Measurements from ENCODE around the gene USP16. TPM values are rescaled to one million over a fixed set of nuclear protein-coding genes. Genes with fewer than 3 reads are reported as not detected.

Gene USP16
- total and polyA plus RNA-seq, 2 experiments from 2014 or later = 25.9 to 35.8 TPM

GRCh38 chr21:29082046-29082815 is 57.8 kb downstream of the USP16 start:
- TF ChIP-seq CTCF (IDR thresholded peaks at IDR 0.05; ENCODE audit: poor library complexity) (no peak), EZH2 (IDR thresholded peaks at IDR 0.05; ENCODE audit: borderline replicate concordance) (no peak), EZH2phosphoT487 (IDR thresholded peaks at IDR 0.05; ENCODE audit: low read depth, severe bottlenecking, unreplicated experiment) (no peak)
- Histone ChIP-seq H3K9me2 (replicated peaks; ENCODE audit: insufficient read depth) (no peaks in the 10 kb centered on the region), H3K27me3 (no peaks in the 10 kb centered on the region), H4K20me1 (ENCODE audit: insufficient read depth, poor library complexity, severe bottlenecking) (no peaks in the 10 kb centered on the region), H3K4me1 (ENCODE audit: insufficient read depth) (no peaks in the 10 kb centered on the region), H2AFZ (no peak overlapping the region), H3K27ac (no peak overlapping the region), H3K79me2 (no peaks in the 10 kb centered on the region), H3K9me3 (ENCODE audit: low read depth) (no peaks in the 10 kb centered on the region), H3K4me3 (no peak overlapping the region), H3K36me3 (replicated peaks; ENCODE audit: insufficient read depth, low read depth) (no peaks in the 10 kb centered on the region), H3K4me2 (no peak overlapping the region)
- no peak for DNase-seq (ENCODE audit: low spot score)
- 84% methylated on average over 3 of the region's 3 CpGs for WGBS (ENCODE audit: low lambda C conversion rate, missing lambda C conversion rate)

GRCh38 chr21:29083306-29083705 is 58.8 kb downstream of the USP16 start:
- TF ChIP-seq CTCF (IDR thresholded peaks at IDR 0.05; ENCODE audit: poor library complexity) (no peak), EZH2phosphoT487 (IDR thresholded peaks at IDR 0.05; ENCODE audit: low read depth, severe bottlenecking, unreplicated experiment) (no peak), EZH2 (IDR thresholded peaks at IDR 0.05; ENCODE audit: borderline replicate concordance) (no peak)
- no peaks in the 10 kb centered on the region for H3K36me3 ChIP-seq (replicated peaks; ENCODE audit: insufficient read depth, low read depth)
- H3K4me2 ChIP-seq = no peak overlapping the region
- H3K4me1 ChIP-seq (ENCODE audit: insufficient read depth) = no peaks in the 10 kb centered on the region
- H2AFZ ChIP-seq = no peak overlapping the region
- 94% methylated on average over 3 of the region's 3 CpGs for WGBS (ENCODE audit: low lambda C conversion rate, missing lambda C conversion rate)
- no peak for DNase-seq (ENCODE audit: low spot score)
- no peaks in the 10 kb centered on the region for H3K79me2 ChIP-seq
- no peaks in the 10 kb centered on the region for H3K9me3 ChIP-seq (ENCODE audit: low read depth)
- no peaks in the 10 kb centered on the region for H4K20me1 ChIP-seq (ENCODE audit: insufficient read depth, poor library complexity, severe bottlenecking)
- H3K4me3 ChIP-seq = no peak overlapping the region
- H3K27ac ChIP-seq = no peak overlapping the region
- no peaks in the 10 kb centered on the region for H3K27me3 ChIP-seq
- H3K9me2 ChIP-seq (replicated peaks; ENCODE audit: insufficient read depth) = no peaks in the 10 kb centered on the region

- DNase-seq (ENCODE audit: low spot score) = no peak
- no peak for TF ChIP-seq CTCF (IDR thresholded peaks at IDR 0.05; ENCODE audit: poor library complexity)
- no peak for TF ChIP-seq EZH2 (IDR thresholded peaks at IDR 0.05; ENCODE audit: borderline replicate concordance)
- no peak for TF ChIP-seq EZH2phosphoT487 (IDR thresholded peaks at IDR 0.05; ENCODE audit: low read depth, severe bottlenecking, unreplicated experiment)
- H3K9me3 ChIP-seq (ENCODE audit: low read depth) = no peaks in the 10 kb centered on the region
- H3K4me1 ChIP-seq (ENCODE audit: insufficient read depth) = no peaks in the 10 kb centered on the region
- H3K36me3 ChIP-seq (replicated peaks; ENCODE audit: insufficient read depth, low read depth) = no peaks in the 10 kb centered on the region
- no peaks in the 10 kb centered on the region for H3K79me2 ChIP-seq
- no peak overlapping the region for H2AFZ ChIP-seq
- no peak overlapping the region for H3K4me2 ChIP-seq
- H3K9me2 ChIP-seq (replicated peaks; ENCODE audit: insufficient read depth) = no peaks in the 10 kb centered on the region
- no peaks in the 10 kb centered on the region for H3K27me3 ChIP-seq
- H4K20me1 ChIP-seq (ENCODE audit: insufficient read depth, poor library complexity, severe bottlenecking) = no peaks in the 10 kb centered on the region
- H3K4me3 ChIP-seq = no peak overlapping the region
- no peak overlapping the region for H3K27ac ChIP-seq
- 67% methylated on average over 2 of the region's 2 CpGs for WGBS (ENCODE audit: low lambda C conversion rate, missing lambda C conversion rate)
Observed at GRCh38 chr21:29084372-29084771, 59.9 kb downstream of the USP16 start.

All from hepatocyte (in vitro differentiated cells).